PC-9 (cell line): ENCODE results near the gene LSM11. TPM values are rescaled to one million over a fixed set of nuclear protein-coding genes. Genes with fewer than 3 reads are reported as not detected.

Experiments used
- BruUV-seq: library from RNA; stranded (reverse); fragments of 400-500 nt; replicated peaks from 2 replicates; lab custom pipeline; 2021; lab: Mats Ljungman, UMichigan
- CTCF ChIA-PET: fragments of 300-600 bp; sonication (Branson Sonifier 250); formaldehyde crosslinking; loops from one replicate; lab custom pipeline; 2022; ENCODE audit warnings: antibody characterized with exemption; lab: Charles Lee
- POLR2A ChIA-PET: fragments of 300-600 bp; sonication (Branson Sonifier 250); formaldehyde crosslinking; loops from one replicate; lab custom pipeline; 2022; ENCODE audit warnings: antibody characterized with exemption; ENCODE audit not compliant: unreplicated experiment; lab: Charles Lee
- DNase-seq, 2 experiments: peaks; one replicate each; pipeline versions ENCODE4 v3.0.0 to v3.0.0-alpha.2; 2015 to 2022; ENCODE audit warnings: mixed read lengths in 1 of 2
- H2AFZ ChIP-seq: fragments of 200-600 bp; sonication (generic); 2 replicates; pipeline ENCODE4 v1.8.1; 2017; ENCODE audit warnings: antibody characterized with exemption
- H3F3A ChIP-seq: fragments of 200-600 bp; sonication (generic); 2 replicates; pipeline ENCODE4 v1.8.1; 2017; ENCODE audit warnings: antibody characterized with exemption, mild to moderate bottlenecking, low read depth; ENCODE audit not compliant: insufficient read depth
- H3K27ac ChIP-seq: fragments of 200-600 bp; sonication (generic); 2 replicates; pipeline ENCODE4 v1.6.1; 2016; ENCODE audit warnings: mixed run types
- H3K27me3 ChIP-seq: fragments of 200-600 bp; sonication (generic); 2 replicates; pipeline ENCODE4 v1.6.1; 2016; ENCODE audit warnings: low read depth, mixed run types; ENCODE audit not compliant: insufficient read depth
- H3K36me3 ChIP-seq: fragments of 200-600 bp; sonication (generic); 2 replicates; pipeline ENCODE4 v1.6.1; 2016; ENCODE audit warnings: low read depth, mixed run types
- H3K4me1 ChIP-seq: fragments of 200-600 bp; sonication (generic); replicated peaks from 2 replicates; pipeline ENCODE4 v1.6.1; 2016; ENCODE audit warnings: mixed run types; ENCODE audit not compliant: insufficient read depth
- H3K4me2 ChIP-seq: fragments of 200-600 bp; sonication (generic); 2 replicates; pipeline ENCODE4 v1.6.1; 2017; ENCODE audit warnings: mixed run types
- H3K4me3 ChIP-seq: fragments of 200-600 bp; sonication (generic); 2 replicates; pipeline ENCODE4 v1.6.1; 2016; ENCODE audit warnings: mixed run types
- H3K79me2 ChIP-seq: fragments of 200-600 bp; sonication (generic); 2 replicates; pipeline ENCODE4 v1.6.1; 2017; ENCODE audit warnings: low read depth, mixed run types
- H3K9me2 ChIP-seq: fragments of 200-600 bp; sonication (generic); 2 replicates; pipeline ENCODE4 v1.8.1; 2017; ENCODE audit warnings: mild to moderate bottlenecking; ENCODE audit not compliant: insufficient read depth
- H3K9me3 ChIP-seq: fragments of 200-600 bp; sonication (generic); 2 replicates; pipeline ENCODE4 v1.8.1; 2016; ENCODE audit warnings: low read depth; ENCODE audit not compliant: insufficient read depth
- H4K20me1 ChIP-seq: fragments of 200-600 bp; sonication (generic); 2 replicates; pipeline ENCODE4 v1.8.1; 2017; ENCODE audit not compliant: insufficient read depth
- CTCF ChIP-seq: fragments of 200-600 bp; sonication (generic); conservative IDR thresholded peaks from 2 replicates; pipeline ENCODE4 v1.6.1; 2017; ENCODE audit warnings: mixed run types, antibody characterized with exemption, mild to moderate bottlenecking, moderate library complexity
- EZH2 ChIP-seq: fragments of 200-600 bp; sonication (generic); IDR thresholded peaks from 2 replicates; pipeline ENCODE4 v1.8.0; 2017; ENCODE audit warnings: antibody characterized with exemption, low read depth
- intact Hi-C: fragments of 100-400 bp; cut with micrococcal nuclease; formaldehyde crosslinking; loops from one replicate; pipeline ENCODE4 v1.10.0; 2022; ENCODE audit not compliant: unreplicated experiment
- total RNA-seq: library from RNA; stranded (reverse); gene quantifications from 2 replicates; pipeline ENCODE4 v1.2.3, GENCODE V29; 2021

LSM11 gene
- total RNA-seq, 1 experiment from 2014 or later: 1.9 TPM

- Histone ChIP-seq H3K9me3 (no peaks in the 10 kb centered on the region), H3K9me2 (no peaks in the 10 kb centered on the region), H2AFZ (no peak overlapping the region), H3K79me2 (no peaks in the 10 kb centered on the region), H3K4me1 (no peaks in the 10 kb centered on the region), H4K20me1 (peaks cover 4% of the 10 kb centered on the region; the same call in 1 of the 2 replicates), H3K36me3 (no peaks in the 10 kb centered on the region), H3K4me3 (no peak overlapping the region), H3K4me2 (no peak overlapping the region), H3F3A (peaks cover 5% of the 10 kb centered on the region; the same call in 1 of the 2 replicates), H3K27me3 (no peaks in the 10 kb centered on the region), H3K27ac (no peak overlapping the region)
- POLR2A ChIA-PET: no interaction called here
- no peak for DNase-seq
- no peak for TF ChIP-seq CTCF
- TF ChIP-seq EZH2: no peak
- BruUV-seq: no TSS peak
- CTCF ChIA-PET: interaction anchor here (0.7 kb wide), 1 partner anchor 62 kb away, joined by 7 read pairs; no protein-coding TSS in a partner anchor
- intact Hi-C loops: loop anchor here (10.0 kb wide), 1 partner anchor 1316 kb away; the partner anchor contains the start of gene EBF1
These were observed 35.7 kb downstream of the LSM11 start for GRCh38 chr5:157779221-157779620.

GRCh38 chr5:157785801-157786200 lies 42.3 kb downstream of the LSM11 start:
- no peak for TF ChIP-seq EZH2
- TF ChIP-seq CTCF: no peak
- POLR2A ChIA-PET: no interaction called here
- Histone ChIP-seq H3K9me3 (no peaks in the 10 kb centered on the region), H3K36me3 (peaks cover 23% of the 10 kb centered on the region; the same call in 1 of the 2 replicates), H3K4me2 (no peak overlapping the region), H4K20me1 (peaks cover 4% of the 10 kb centered on the region; the same call in 1 of the 2 replicates), H3F3A (peaks cover 5% of the 10 kb centered on the region; the same call in 1 of the 2 replicates), H3K4me3 (no peak overlapping the region), H3K27ac (no peak overlapping the region), H3K27me3 (no peaks in the 10 kb centered on the region), H3K9me2 (no peaks in the 10 kb centered on the region), H3K79me2 (no peaks in the 10 kb centered on the region), H3K4me1 (no peaks in the 10 kb centered on the region), H2AFZ (no peak overlapping the region)
- no peak for DNase-seq
- CTCF ChIA-PET: no interaction called here
- intact Hi-C loops: no loop called here
- no TSS peak for BruUV-seq

GRCh38 chr5:157793301-157793700 lies 49.8 kb downstream of the LSM11 start:
- intact Hi-C loops: no loop called here
- ChIA-PET POLR2A (no interaction called here), CTCF (no interaction called here)
- Histone ChIP-seq H3F3A (peaks cover 5% of the 10 kb centered on the region; the same call in 1 of the 2 replicates), H4K20me1 (peaks cover 9% of the 10 kb centered on the region), H2AFZ (no peak overlapping the region), H3K4me2 (no peak overlapping the region), H3K27ac (no peak overlapping the region), H3K4me1 (no peaks in the 10 kb centered on the region), H3K9me3 (no peaks in the 10 kb centered on the region), H3K9me2 (no peaks in the 10 kb centered on the region), H3K79me2 (no peaks in the 10 kb centered on the region), H3K36me3 (peaks cover 26% of the 10 kb centered on the region), H3K4me3 (no peak overlapping the region), H3K27me3 (no peaks in the 10 kb centered on the region)
- BruUV-seq: no TSS peak
- no peak for DNase-seq
- no peak for TF ChIP-seq CTCF
